OCI-LY1 (cell line): Measurements from ENCODE around the gene MGA.
"Not testable (repeated sequence)": the region's sequence is repeated elsewhere in the genome, so short reads cannot be mapped to it uniquely, and the experiment has no call there.

ENCODE experiments used
- H2AFZ ChIP-seq: fragments of 200-600 bp; sonication (generic), shearing (Covaris generic); 2 replicates; pipeline ENCODE4 v1.6.0; 2014; ENCODE audit warnings: antibody characterized with exemption, mild to moderate bottlenecking, low read length
- H3F3A ChIP-seq: fragments of 200-600 bp; sonication (generic), shearing (Covaris generic); 2 replicates; pipeline ENCODE4 v1.6.0; 2014; ENCODE audit warnings: mild to moderate bottlenecking, antibody characterized with exemption, low read length, moderate library complexity; ENCODE audit not compliant: insufficient read depth
- H3K27ac ChIP-seq: fragments of 200-600 bp; sonication (generic); 2 replicates; pipeline ENCODE4 v1.5.1; 2014; ENCODE audit warnings: low read length, mixed run types, mild to moderate bottlenecking, low read depth; ENCODE audit not compliant: poor library complexity, severe bottlenecking
- H3K27me3 ChIP-seq: fragments of 200-600 bp; sonication (generic); 2 replicates; pipeline ENCODE4 v1.6.0; 2014; ENCODE audit warnings: antibody characterized with exemption, mild to moderate bottlenecking, low read length, moderate library complexity; ENCODE audit not compliant: insufficient read depth
- H3K36me3 ChIP-seq: fragments of 200-600 bp; sonication (generic); 2 replicates; pipeline ENCODE4 v1.6.1; 2014; ENCODE audit warnings: mild to moderate bottlenecking, antibody characterized with exemption, low read length, moderate library complexity, mixed read lengths; ENCODE audit not compliant: insufficient read depth
- H3K4me1 ChIP-seq: fragments of 200-600 bp; sonication (generic); 2 replicates; pipeline ENCODE4 v1.5.1; 2014; ENCODE audit warnings: mild to moderate bottlenecking, low read length, moderate library complexity; ENCODE audit not compliant: insufficient read depth, severe bottlenecking
- H3K4me2 ChIP-seq: fragments of 200-600 bp; sonication (generic), shearing (Covaris generic); 2 replicates; pipeline ENCODE4 v1.6.1; 2014; ENCODE audit warnings: low read length
- H3K4me3 ChIP-seq: fragments of 200-600 bp; sonication (generic); 2 replicates; pipeline ENCODE4 v1.5.1; 2014; ENCODE audit warnings: low read length, low read depth, mild to moderate bottlenecking, mixed read lengths; ENCODE audit not compliant: poor library complexity, severe bottlenecking
- H3K79me2 ChIP-seq: fragments of 200-600 bp; shearing (Covaris generic); 2 replicates; pipeline ENCODE4 v1.6.1; 2016; ENCODE audit warnings: mixed run types, low read length, mixed read lengths; ENCODE audit not compliant: insufficient read depth
- H3K9ac ChIP-seq: fragments of 200-600 bp; sonication (generic), shearing (Covaris generic); 2 replicates; pipeline ENCODE4 v1.6.1; 2014; ENCODE audit warnings: mild to moderate bottlenecking, low read length, mixed read lengths
- H3K9me2 ChIP-seq: fragments of 200-600 bp; sonication (generic), shearing (Covaris generic); 2 replicates; pipeline ENCODE4 v1.6.1; 2014; ENCODE audit warnings: low read depth, mild to moderate bottlenecking, low read length, mixed read lengths
- H3K9me3 ChIP-seq: fragments of 200-600 bp; shearing (Covaris generic); 2 replicates; pipeline ENCODE4 v1.6.1; 2014; ENCODE audit warnings: low read length, mixed read lengths
- H4K20me1 ChIP-seq: fragments of 200-600 bp; sonication (generic), shearing (Covaris generic); 2 replicates; pipeline ENCODE4 v1.6.0; 2016; ENCODE audit warnings: mild to moderate bottlenecking, low read length; ENCODE audit not compliant: insufficient read depth
- EZH2 ChIP-seq: fragments of 200-600 bp; sonication (generic), shearing (Covaris generic); IDR thresholded peaks from 2 replicates; pipeline ENCODE4 v1.8.0; 2017; ENCODE audit warnings: borderline replicate concordance, mixed run types, mild to moderate bottlenecking, antibody characterized with exemption, low read length, moderate library complexity, mixed read lengths
- TF ChIP-seq, protein P1 (sequence below): fragments of 200-600 bp; sonication (generic), shearing (Covaris generic); IDR thresholded peaks from 2 replicates; pipeline ENCODE4 v1.5.1; 2017; ENCODE audit warnings: mild to moderate bottlenecking, antibody characterized with exemption, low read length, moderate library complexity, mixed read lengths

The MGA gene

DNA sequence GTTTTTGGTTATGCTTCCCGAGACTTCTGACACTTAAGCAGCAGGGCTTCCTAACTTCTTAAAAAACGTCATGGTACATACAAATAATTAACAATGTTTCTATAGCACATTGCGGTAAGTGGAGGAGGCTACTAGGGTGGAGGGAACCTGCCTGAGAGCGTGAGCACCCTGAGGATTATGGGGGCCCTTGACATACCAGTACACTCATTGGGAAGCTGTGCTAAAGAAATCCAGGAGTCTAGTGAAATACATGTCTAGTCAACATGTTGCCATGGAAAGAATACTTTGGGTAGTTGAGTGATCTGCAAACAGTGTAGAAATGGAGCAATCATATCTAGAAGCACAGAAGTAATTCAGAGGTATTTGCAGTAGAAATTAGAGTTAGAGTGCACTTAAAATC, 74.8 kb downstream of the MGA start:
- TF ChIP-seq EZH2: no peak
- TF ChIP-seq, protein P1, sequence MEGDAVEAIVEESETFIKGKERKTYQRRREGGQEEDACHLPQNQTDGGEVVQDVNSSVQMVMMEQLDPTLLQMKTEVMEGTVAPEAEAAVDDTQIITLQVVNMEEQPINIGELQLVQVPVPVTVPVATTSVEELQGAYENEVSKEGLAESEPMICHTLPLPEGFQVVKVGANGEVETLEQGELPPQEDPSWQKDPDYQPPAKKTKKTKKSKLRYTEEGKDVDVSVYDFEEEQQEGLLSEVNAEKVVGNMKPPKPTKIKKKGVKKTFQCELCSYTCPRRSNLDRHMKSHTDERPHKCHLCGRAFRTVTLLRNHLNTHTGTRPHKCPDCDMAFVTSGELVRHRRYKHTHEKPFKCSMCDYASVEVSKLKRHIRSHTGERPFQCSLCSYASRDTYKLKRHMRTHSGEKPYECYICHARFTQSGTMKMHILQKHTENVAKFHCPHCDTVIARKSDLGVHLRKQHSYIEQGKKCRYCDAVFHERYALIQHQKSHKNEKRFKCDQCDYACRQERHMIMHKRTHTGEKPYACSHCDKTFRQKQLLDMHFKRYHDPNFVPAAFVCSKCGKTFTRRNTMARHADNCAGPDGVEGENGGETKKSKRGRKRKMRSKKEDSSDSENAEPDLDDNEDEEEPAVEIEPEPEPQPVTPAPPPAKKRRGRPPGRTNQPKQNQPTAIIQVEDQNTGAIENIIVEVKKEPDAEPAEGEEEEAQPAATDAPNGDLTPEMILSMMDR: no peak

DNA sequence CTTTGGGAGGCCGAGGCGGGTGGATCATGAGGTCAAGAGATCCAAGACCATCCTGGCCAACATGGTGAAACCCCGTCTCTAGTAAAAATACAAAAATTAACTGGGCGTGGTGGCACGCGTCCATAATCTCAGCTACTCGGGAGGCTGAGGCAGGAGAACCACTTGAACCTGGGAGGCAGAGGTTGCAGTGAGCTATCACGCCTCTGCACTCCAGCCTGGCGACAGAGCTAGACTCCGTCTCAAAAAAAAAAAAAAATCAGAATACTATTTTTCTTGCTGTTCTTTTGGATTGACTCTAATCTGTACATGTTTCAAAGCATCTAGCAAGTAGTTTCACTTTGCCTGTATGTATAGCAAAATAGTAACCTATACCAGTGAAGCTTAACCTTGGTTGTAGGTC, 75.3 kb downstream of the MGA start:
- not testable (repeated sequence) for H3K4me2 ChIP-seq, H2AFZ ChIP-seq, H3K27ac ChIP-seq, H3K4me1 ChIP-seq, H3K9me2 ChIP-seq, H3K27me3 ChIP-seq, H3F3A ChIP-seq, H3K9me3 ChIP-seq, H3K9ac ChIP-seq, H4K20me1 ChIP-seq, H3K79me2 ChIP-seq, H3K4me3 ChIP-seq
- H3K36me3 ChIP-seq: peaks cover 75% of the 10 kb centered on the region

More for the DNA sequence above, 74.8 kb downstream of the MGA start:
- no peaks in the 10 kb centered on the region for H3K79me2 ChIP-seq
- H4K20me1 ChIP-seq: no peaks in the 10 kb centered on the region
- peaks cover 78% of the 10 kb centered on the region for H3K36me3 ChIP-seq
- no peak overlapping the region for H3K4me2 ChIP-seq
- H3K9me2 ChIP-seq: no peaks in the 10 kb centered on the region
- H3K27ac ChIP-seq: no peak overlapping the region
- H2AFZ ChIP-seq: no peak overlapping the region
- H3K27me3 ChIP-seq: no peaks in the 10 kb centered on the region
- H3K9me3 ChIP-seq: no peaks in the 10 kb centered on the region
- H3K4me1 ChIP-seq: peaks cover 9% of the 10 kb centered on the region
- H3K9ac ChIP-seq: no peak overlapping the region
- H3F3A ChIP-seq: no peaks in the 10 kb centered on the region
- H3K4me3 ChIP-seq: no peak overlapping the region

GRCh38 chr15:41746802-41747201, 86.6 kb downstream of the MGA start:
- H3K27ac ChIP-seq: no peak overlapping the region
- TF ChIP-seq EZH2: no peak
- TF ChIP-seq, protein P1: no peak
- H3K4me1 ChIP-seq: no peaks in the 10 kb centered on the region
- no peaks in the 10 kb centered on the region for H3K9me2 ChIP-seq
- H3K4me2 ChIP-seq: no peak overlapping the region
- H3F3A ChIP-seq: no peaks in the 10 kb centered on the region
- peaks cover 55% of the 10 kb centered on the region for H3K36me3 ChIP-seq
- no peak overlapping the region for H3K4me3 ChIP-seq
- no peaks in the 10 kb centered on the region for H4K20me1 ChIP-seq
- H3K27me3 ChIP-seq: no peaks in the 10 kb centered on the region
- no peak overlapping the region for H2AFZ ChIP-seq
- H3K9ac ChIP-seq: no peak overlapping the region
- no peaks in the 10 kb centered on the region for H3K79me2 ChIP-seq
- no peaks in the 10 kb centered on the region for H3K9me3 ChIP-seq

DNA sequence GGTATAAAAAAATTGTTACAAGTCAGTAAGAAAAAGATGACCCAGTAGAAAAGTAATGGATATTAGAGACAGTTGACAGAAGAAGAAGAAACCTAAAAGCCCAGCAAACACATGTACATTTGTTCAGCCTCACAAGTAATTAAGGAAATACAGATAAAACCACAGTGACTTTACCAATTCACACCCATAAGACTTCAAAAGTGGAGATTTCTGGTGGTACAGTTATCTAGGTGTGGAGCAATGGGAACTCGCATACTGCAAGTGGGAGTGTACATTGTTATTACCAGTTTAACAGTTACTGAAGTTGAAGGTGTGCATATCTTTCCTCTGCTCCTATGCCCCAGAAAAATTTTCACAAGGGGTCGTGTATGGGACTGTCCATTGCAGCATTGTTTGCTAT, 96.0 kb downstream of the MGA start:
- no peak overlapping the region for H3K9ac ChIP-seq
- TF ChIP-seq, protein P1: no peak
- no peak for TF ChIP-seq EZH2
- no peaks in the 10 kb centered on the region for H3K4me1 ChIP-seq
- H3K4me2 ChIP-seq: no peak overlapping the region
- H3K36me3 ChIP-seq: peaks cover 67% of the 10 kb centered on the region
- no peaks in the 10 kb centered on the region for H3K79me2 ChIP-seq
- H3F3A ChIP-seq: no peaks in the 10 kb centered on the region; the same call in 1 of the 2 replicates
- H3K4me3 ChIP-seq: no peak overlapping the region
- H4K20me1 ChIP-seq: no peaks in the 10 kb centered on the region
- H3K9me2 ChIP-seq: no peaks in the 10 kb centered on the region
- H2AFZ ChIP-seq: no peak overlapping the region
- no peaks in the 10 kb centered on the region for H3K9me3 ChIP-seq
- no peaks in the 10 kb centered on the region for H3K27me3 ChIP-seq
- H3K27ac ChIP-seq: no peak overlapping the region
